Transverse colon (tissue), 4 donors: ENCODE results near the gene ENPP3. TPM values are rescaled to one million over a fixed set of nuclear protein-coding genes. Genes with fewer than 3 reads are reported as not detected.

Source experiments
- DNase-seq: peaks from one replicate; pipeline ENCODE4 v3.0.0-alpha.2; 2019
- H3K27ac ChIP-seq, 4 donors: fragments of 200-600 bp; sonication (generic); 2 replicates each; pipeline ENCODE4 v1.5.1; 2016 to 2018; ENCODE audit warnings: inconsistent platforms in 4 of 4
- H3K27me3 ChIP-seq: fragments of 200-600 bp; sonication (generic); 2 replicates; pipeline ENCODE4 v1.5.1; 2017; ENCODE audit warnings: inconsistent platforms
- H3K36me3 ChIP-seq, 4 donors: fragments of 200-600 bp; sonication (generic); 2 replicates each; pipeline ENCODE4 v1.5.1; 2017 to 2019; ENCODE audit warnings: inconsistent platforms in 4 of 4
- H3K4me1 ChIP-seq, 4 donors: fragments of 200-600 bp; sonication (generic); 2 replicates each; pipeline ENCODE4 v1.5.1; 2017 to 2020; ENCODE audit warnings: inconsistent platforms in 4 of 4
- H3K4me3 ChIP-seq, 4 donors: fragments of 200-600 bp; sonication (generic); 1 replicate in 1 of 4; 2 replicates in 3 of 4; pipeline versions ENCODE4 v1.5.1 to v1.6.1; 2017 to 2019; ENCODE audit warnings: inconsistent platforms in 4 of 4
- H3K9me3 ChIP-seq, 2 donors: fragments of 200-600 bp; sonication (generic); 2 replicates each; pipeline ENCODE4 v1.5.1; 2017 to 2019; ENCODE audit warnings: inconsistent platforms in 2 of 2
- EP300 ChIP-seq: sonication (generic); formaldehyde crosslinking; IDR thresholded peaks from one replicate; pipeline ENCODE4 v1.6.1; 2017; ENCODE audit warnings: antibody characterized with exemption, low read depth
- POLR2A ChIP-seq: fragments of 450-650 bp; IDR thresholded peaks from one replicate; pipeline ENCODE4 v1.6.1; 2016; ENCODE audit warnings: antibody characterized with exemption, mild to moderate bottlenecking, moderate library complexity
- POLR2AphosphoS5 ChIP-seq, 3 donors: sonication (generic); formaldehyde crosslinking; IDR thresholded peaks; one replicate each; pipeline ENCODE4 v1.6.1; 2016; ENCODE audit warnings: antibody characterized with exemption in 3 of 3
- WGBS, 2 donors: methylation state at CpG; one replicate each; pipeline ENCODE4 v1.1.5; 2018; ENCODE audit warnings: low coverage in 1 of 2; 5-methylcytosine and 5-hydroxymethylcytosine counted together
- in situ Hi-C, 4 donors: fragments of 200-750 bp; cut with MboI; loops; one replicate each; pipeline versions ENCODE4 v1.15.0 to v1.15.1; 2017; ENCODE audit warnings: low sequenced_read_pairs in 3 of 4, low pct_ligation_motif_present in 1 of 4, low pct_unique_long_range_greater_than_20kb in 1 of 4
- intact Hi-C: fragments of 100-400 bp; cut with DNase I; formaldehyde crosslinking; loops from one replicate; pipeline ENCODE4 v1.15.1; 2023; ENCODE audit warnings: low total_unique reads
- total RNA-seq, 4 donors: library from RNA; depleted of rRNA; stranded (reverse); fragments of >200 nt; gene quantifications; one replicate each; pipeline ENCODE4 v1.1.0, GENCODE V29; 2016
- TF ChIP-seq, protein P1 (sequence below), 5 experiments: fragments of 200-600 bp in 3 of 5; fragments of 450-650 bp in 2 of 5; sonication (generic) in 3 of 5; IDR thresholded peaks; 1 replicate in 2 of 5; 2 replicates in 3 of 5; pipeline ENCODE4 v1.5.1; 2016 to 2017; ENCODE audit warnings: antibody characterized with exemption in 5 of 5, inconsistent platforms in 3 of 5, mild to moderate bottlenecking in 2 of 5, moderate library complexity in 1 of 5

Gene ENPP3
- total RNA-seq, 4 donors from 2014 or later = 4.6 to 28.1 (median 20.6) TPM

DNA sequence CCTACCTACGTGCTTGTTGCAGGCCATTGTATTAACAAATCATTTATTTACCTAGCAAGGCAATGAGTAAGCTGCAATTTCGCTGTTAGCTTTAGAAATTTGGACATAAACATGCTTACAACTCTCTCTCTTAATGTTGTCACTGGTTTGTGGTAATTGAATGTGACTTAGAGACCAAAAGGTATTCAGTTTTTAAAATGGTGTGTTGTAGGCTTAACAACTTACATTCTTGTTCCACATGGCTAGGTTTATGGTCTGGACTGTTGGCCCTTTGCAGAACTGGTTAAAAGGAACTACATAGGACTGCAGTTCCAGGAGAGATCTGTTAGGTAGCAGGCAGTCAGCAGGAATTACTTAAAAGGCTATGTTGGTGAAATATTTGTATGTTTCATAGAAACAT lies 84.1 kb downstream of the ENPP3 start:
- WGBS, 2 donors = 65 to 70% methylated on average over 2 of the region's 2 CpGs
- TF ChIP-seq POLR2A (no peak), POLR2AphosphoS5 (IDR thresholded peaks at IDR 0.05) (no peak), EP300 (no peak)
- TF ChIP-seq, protein P1, sequence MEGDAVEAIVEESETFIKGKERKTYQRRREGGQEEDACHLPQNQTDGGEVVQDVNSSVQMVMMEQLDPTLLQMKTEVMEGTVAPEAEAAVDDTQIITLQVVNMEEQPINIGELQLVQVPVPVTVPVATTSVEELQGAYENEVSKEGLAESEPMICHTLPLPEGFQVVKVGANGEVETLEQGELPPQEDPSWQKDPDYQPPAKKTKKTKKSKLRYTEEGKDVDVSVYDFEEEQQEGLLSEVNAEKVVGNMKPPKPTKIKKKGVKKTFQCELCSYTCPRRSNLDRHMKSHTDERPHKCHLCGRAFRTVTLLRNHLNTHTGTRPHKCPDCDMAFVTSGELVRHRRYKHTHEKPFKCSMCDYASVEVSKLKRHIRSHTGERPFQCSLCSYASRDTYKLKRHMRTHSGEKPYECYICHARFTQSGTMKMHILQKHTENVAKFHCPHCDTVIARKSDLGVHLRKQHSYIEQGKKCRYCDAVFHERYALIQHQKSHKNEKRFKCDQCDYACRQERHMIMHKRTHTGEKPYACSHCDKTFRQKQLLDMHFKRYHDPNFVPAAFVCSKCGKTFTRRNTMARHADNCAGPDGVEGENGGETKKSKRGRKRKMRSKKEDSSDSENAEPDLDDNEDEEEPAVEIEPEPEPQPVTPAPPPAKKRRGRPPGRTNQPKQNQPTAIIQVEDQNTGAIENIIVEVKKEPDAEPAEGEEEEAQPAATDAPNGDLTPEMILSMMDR (IDR thresholded peaks at IDR 0.05) = no peak
- Histone ChIP-seq H3K4me3 (no peak overlapping the region), H3K4me1 (no peaks in the 10 kb centered on the region), H3K27ac (no peak overlapping the region), H3K9me3 (no peaks in the 10 kb centered on the region), H3K27me3 (no peaks in the 10 kb centered on the region), H3K36me3 (no peaks in the 10 kb centered on the region)
- DNase-seq = no peak
- in situ Hi-C loops (no loop called here), intact Hi-C loops (no loop called here)

DNA sequence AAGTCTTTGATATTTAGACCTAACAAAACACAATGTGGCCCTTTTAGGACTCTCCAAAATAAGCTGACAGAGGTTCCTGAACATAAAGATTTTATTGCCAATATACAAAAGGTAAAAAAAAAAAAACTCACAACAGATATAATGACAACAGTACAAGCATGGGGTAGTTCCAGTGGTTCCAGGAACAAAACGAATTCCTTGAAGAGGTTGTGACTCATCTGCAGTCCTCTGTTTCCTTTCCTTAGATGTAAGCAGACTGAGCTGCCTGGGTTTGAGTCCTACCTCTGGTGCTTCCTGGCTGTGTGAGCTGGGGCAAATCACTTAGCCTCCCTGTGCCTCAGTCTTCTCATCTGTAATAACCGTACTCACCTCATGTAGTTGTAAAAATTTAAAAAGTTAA lies 87.0 kb downstream of the ENPP3 start:
- H3K9me3 ChIP-seq = no peaks in the 10 kb centered on the region
- DNase-seq = no peak
- H3K4me1 ChIP-seq = no peaks in the 10 kb centered on the region
- in situ Hi-C loops = no loop called here
- intact Hi-C loops = no loop called here
- 70 to 73% methylated on average over 2 of the region's 2 CpGs for WGBS, 2 donors
- no peak overlapping the region for H3K27ac ChIP-seq
- H3K4me3 ChIP-seq = no peak overlapping the region
- no peaks in the 10 kb centered on the region for H3K27me3 ChIP-seq
- TF ChIP-seq, protein P1 (IDR thresholded peaks at IDR 0.05) = no peak
- no peak for TF ChIP-seq POLR2A
- no peak for TF ChIP-seq POLR2AphosphoS5 (IDR thresholded peaks at IDR 0.05)
- TF ChIP-seq EP300 = no peak
- no peaks in the 10 kb centered on the region for H3K36me3 ChIP-seq

DNA sequence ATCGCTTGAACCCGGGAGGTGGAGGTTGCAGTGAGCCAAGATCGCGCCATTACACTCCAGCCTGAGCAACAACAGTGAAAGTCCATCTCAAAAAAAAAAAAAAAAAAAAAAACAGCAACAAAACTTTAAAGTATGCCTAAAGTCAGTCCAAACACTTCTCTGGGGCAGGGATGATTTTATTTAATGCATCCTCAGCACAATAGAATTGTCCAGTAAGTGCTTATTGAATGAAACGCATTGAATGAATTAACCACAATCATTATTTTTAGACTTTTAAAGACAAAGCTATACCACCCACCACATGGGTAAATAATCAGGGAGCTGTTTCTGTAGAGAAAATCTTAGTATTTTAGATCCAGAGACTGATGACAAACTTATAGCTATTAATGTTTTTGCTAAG lies 90.4 kb downstream of the ENPP3 start:
- no peaks in the 10 kb centered on the region for H3K9me3 ChIP-seq
- in situ Hi-C loops (no loop called here), intact Hi-C loops (no loop called here)
- no peaks in the 10 kb centered on the region for H3K27me3 ChIP-seq
- no peak overlapping the region for H3K4me3 ChIP-seq
- TF ChIP-seq POLR2AphosphoS5 (IDR thresholded peaks at IDR 0.05) (no peak), EP300 (no peak), POLR2A (no peak)
- TF ChIP-seq, protein P1 (IDR thresholded peaks at IDR 0.05) = no peak
- H3K27ac ChIP-seq = no peak overlapping the region
- no peak for DNase-seq
- H3K36me3 ChIP-seq = no peaks in the 10 kb centered on the region
- no peaks in the 10 kb centered on the region for H3K4me1 ChIP-seq
- WGBS, 2 donors = 93 to 94% methylated on average over 5 of the region's 5 CpGs

DNA sequence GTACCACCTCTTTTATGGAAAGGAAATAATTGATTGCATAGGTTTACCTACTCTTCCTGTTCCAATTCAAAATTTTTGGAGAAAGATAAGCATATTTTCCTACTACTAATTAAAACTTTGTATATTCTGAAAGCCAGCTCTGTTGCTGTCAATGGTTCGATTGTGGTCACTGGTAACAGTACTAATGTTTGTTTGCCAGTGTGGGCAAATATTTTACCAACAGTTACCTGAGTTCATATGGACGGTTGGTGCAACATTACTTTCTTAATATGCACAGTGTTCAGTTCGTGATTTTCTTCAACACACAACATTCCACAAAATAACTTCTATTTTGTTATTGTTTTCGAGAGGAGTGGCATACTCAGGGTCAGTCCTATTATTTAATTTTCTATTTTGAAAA lies 90.8 kb downstream of the ENPP3 start:
- in situ Hi-C loops = no loop called here

More for the DNA sequence above, 90.8 kb downstream of the ENPP3 start:
- intact Hi-C loops = no loop called here
- DNase-seq = no peak
- no peak overlapping the region for H3K4me3 ChIP-seq
- H3K4me1 ChIP-seq = no peaks in the 10 kb centered on the region
- 73 to 83% methylated on average over 4 of the region's 4 CpGs for whole genome bisulfite sequencing, 2 donors
- no peaks in the 10 kb centered on the region for H3K27me3 ChIP-seq
- no peak overlapping the region for H3K27ac ChIP-seq
- H3K36me3 ChIP-seq = no peaks in the 10 kb centered on the region
- no peaks in the 10 kb centered on the region for H3K9me3 ChIP-seq
- no peak for TF ChIP-seq POLR2AphosphoS5 (IDR thresholded peaks at IDR 0.05)
- no peak for TF ChIP-seq POLR2A
- TF ChIP-seq, protein P1 (IDR thresholded peaks at IDR 0.05) = no peak
- no peak for TF ChIP-seq EP300
